ENCODE results near the gene COX4I2. TPM values are rescaled to one million over a fixed set of nuclear protein-coding genes. Genes with fewer than 3 reads are reported as not detected.

The COX4I2 gene
- total and polyA plus RNA-seq, 2 of the 8 experiments (the other 6 are each of a cell fraction or from before 2014, with no cell fraction given): 0.26 TPM; not detected in 1

- TF ChIP-seq EZH2 (IDR thresholded peaks at IDR 0.05; ENCODE audit: low read depth, low read length, severe bottlenecking): no peak
- TF ChIP-seq BCL11A (IDR thresholded peaks at IDR 0.05; ENCODE audit: low read depth in 2 of 2, low read length in 2 of 2): no peak
- no peak for TF ChIP-seq RBBP5 (IDR thresholded peaks at IDR 0.05; ENCODE audit: borderline replicate concordance, low read depth, low read length)
- peak in 1 of 2 experiments; percentile 73; a peak in 2 of 3 replicates for TF ChIP-seq POLR2A (IDR thresholded peaks at IDR 0.05; ENCODE audit: control extremely low read depth in 1 of 2, low read depth in 2 of 2, low read length in 2 of 2)
- TF ChIP-seq FOSL1 (IDR thresholded peaks at IDR 0.05; ENCODE audit: insufficient read depth, low read depth, low read length): no peak
- TF ChIP-seq TBP (IDR thresholded peaks at IDR 0.05; ENCODE audit: low read depth, low read length): no peak
Observed at GRCh38 chr20:31606804-31607639, 30.7 kb upstream of the COX4I2 start (continued).

Data from H1 (cell line).